MM.1S (cell line): ENCODE results near the gene KCNQ1.

ENCODE experiments used
- DNase-seq: peaks from one replicate; pipeline ENCODE4 v3.0.0-alpha.2; 2015
- H2AFZ ChIP-seq: fragments of 300-600 bp; sonication (generic); 2 replicates; pipeline ENCODE4 v1.6.0; 2016; ENCODE audit warnings: antibody characterized with exemption, low read length
- H3F3A ChIP-seq: fragments of 300-600 bp; sonication (generic); 2 replicates; pipeline ENCODE4 v1.6.1; 2016; ENCODE audit warnings: mild to moderate bottlenecking, antibody characterized with exemption, low read length, moderate library complexity, mixed read lengths; ENCODE audit not compliant: insufficient read depth
- H3K27ac ChIP-seq: fragments of 300-600 bp; sonication (generic); 2 replicates; pipeline ENCODE4 v1.5.1; 2016; ENCODE audit warnings: mild to moderate bottlenecking, low read length
- H3K27me3 ChIP-seq: fragments of 300-600 bp; sonication (generic); replicated peaks from 2 replicates; pipeline ENCODE4 v1.6.0; 2016; ENCODE audit warnings: low read length; ENCODE audit not compliant: insufficient read depth
- H3K36me3 ChIP-seq: fragments of 300-600 bp; sonication (generic); replicated peaks from 2 replicates; pipeline ENCODE4 v1.6.1; 2016; ENCODE audit warnings: mild to moderate bottlenecking, low read length, mixed read lengths; ENCODE audit not compliant: insufficient read depth
- H3K4me1 ChIP-seq: fragments of 300-600 bp; sonication (generic); 2 replicates; pipeline ENCODE4 v1.6.1; 2016; ENCODE audit warnings: low read length, mixed read lengths
- H3K4me2 ChIP-seq: fragments of 300-600 bp; sonication (generic); 2 replicates; pipeline ENCODE4 v1.6.0; 2016; ENCODE audit warnings: low read depth, low read length
- H3K4me3 ChIP-seq: fragments of 300-600 bp; sonication (generic); 2 replicates; pipeline ENCODE4 v1.5.1; 2016; ENCODE audit warnings: low read length, mixed read lengths
- H3K79me2 ChIP-seq: fragments of 300-600 bp; sonication (generic); 2 replicates; pipeline ENCODE4 v1.6.1; 2016; ENCODE audit warnings: mixed run types, low read length, mixed read lengths
- H3K9ac ChIP-seq: fragments of 300-600 bp; sonication (generic); 2 replicates; pipeline ENCODE4 v1.6.1; 2016; ENCODE audit warnings: low read length, mixed read lengths
- H3K9me2 ChIP-seq: fragments of 300-600 bp; sonication (generic); replicated peaks from 2 replicates; pipeline ENCODE4 v1.6.1; 2016; ENCODE audit warnings: mild to moderate bottlenecking, low read length, mixed read lengths; ENCODE audit not compliant: insufficient read depth
- H3K9me3 ChIP-seq: fragments of 300-600 bp; sonication (generic); replicated peaks from 2 replicates; pipeline ENCODE4 v1.6.1; 2016; ENCODE audit warnings: mild to moderate bottlenecking, low read length, mixed read lengths; ENCODE audit not compliant: insufficient read depth
- H4K20me1 ChIP-seq: fragments of 300-600 bp; sonication (generic); 2 replicates; pipeline ENCODE4 v1.6.1; 2016; ENCODE audit warnings: mild to moderate bottlenecking, low read length, moderate library complexity, mixed read lengths; ENCODE audit not compliant: insufficient read depth
- EZH2 ChIP-seq: fragments of 300-600 bp; sonication (generic); optimal IDR thresholded peaks from 2 replicates; pipeline ENCODE3; 2017; ENCODE audit warnings: low read depth, mild to moderate bottlenecking, antibody characterized with exemption, low read length, mixed read lengths
- EZH2phosphoT487 ChIP-seq: fragments of 300-600 bp; sonication (generic); IDR thresholded peaks from 2 replicates; pipeline ENCODE4 v1.6.1; 2018; ENCODE audit warnings: antibody characterized with exemption, low read length
- TF ChIP-seq, protein P1 (sequence below): fragments of 300-600 bp; sonication (generic); IDR thresholded peaks from 2 replicates; pipeline ENCODE4 v1.5.1; 2016; ENCODE audit warnings: antibody characterized with exemption, low read length, mixed read lengths

Gene KCNQ1

DNA sequence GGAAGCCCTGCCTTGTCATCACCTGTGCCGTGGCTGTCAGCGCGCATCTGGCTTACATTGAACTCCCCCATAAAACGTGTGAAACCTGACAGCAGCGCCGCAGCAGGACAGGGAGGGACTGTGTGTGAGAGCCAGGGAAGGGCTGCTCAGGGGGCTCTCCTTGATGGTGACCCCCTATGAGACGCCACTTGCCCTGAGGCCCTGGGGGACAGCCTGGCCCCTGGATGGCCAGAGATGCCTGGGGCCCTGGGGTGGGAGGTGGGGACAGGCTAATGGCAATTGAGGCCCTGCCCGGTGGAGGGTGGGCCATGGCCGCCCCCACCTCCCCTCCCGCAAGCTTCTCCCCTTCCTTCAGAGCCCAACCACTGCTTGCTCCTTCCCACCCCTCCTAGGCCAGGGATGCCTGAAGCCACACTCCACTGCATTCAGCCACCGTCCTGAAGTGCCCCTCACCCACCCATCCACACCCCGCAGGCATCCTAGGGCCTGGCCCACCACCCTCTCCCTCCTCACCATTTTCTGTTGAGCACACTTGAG is 290.3 kb downstream of the KCNQ1 start:
- Histone ChIP-seq H3K79me2 (no peaks in the 10 kb centered on the region), H4K20me1 (no peaks in the 10 kb centered on the region), H3K4me2 (no peak overlapping the region), H3K27me3 (no peaks in the 10 kb centered on the region), H3K36me3 (no peaks in the 10 kb centered on the region), H3K4me3 (no peak overlapping the region), H3K9me2 (no peaks in the 10 kb centered on the region), H3K4me1 (no peaks in the 10 kb centered on the region), H3K27ac (no peak overlapping the region), H2AFZ (no peak overlapping the region), H3K9me3 (no peaks in the 10 kb centered on the region), H3K9ac (no peak overlapping the region), H3F3A (no peaks in the 10 kb centered on the region)
- DNase-seq = no peak
- TF ChIP-seq EZH2 (no peak), EZH2phosphoT487 (no peak)
- TF ChIP-seq, protein P1, sequence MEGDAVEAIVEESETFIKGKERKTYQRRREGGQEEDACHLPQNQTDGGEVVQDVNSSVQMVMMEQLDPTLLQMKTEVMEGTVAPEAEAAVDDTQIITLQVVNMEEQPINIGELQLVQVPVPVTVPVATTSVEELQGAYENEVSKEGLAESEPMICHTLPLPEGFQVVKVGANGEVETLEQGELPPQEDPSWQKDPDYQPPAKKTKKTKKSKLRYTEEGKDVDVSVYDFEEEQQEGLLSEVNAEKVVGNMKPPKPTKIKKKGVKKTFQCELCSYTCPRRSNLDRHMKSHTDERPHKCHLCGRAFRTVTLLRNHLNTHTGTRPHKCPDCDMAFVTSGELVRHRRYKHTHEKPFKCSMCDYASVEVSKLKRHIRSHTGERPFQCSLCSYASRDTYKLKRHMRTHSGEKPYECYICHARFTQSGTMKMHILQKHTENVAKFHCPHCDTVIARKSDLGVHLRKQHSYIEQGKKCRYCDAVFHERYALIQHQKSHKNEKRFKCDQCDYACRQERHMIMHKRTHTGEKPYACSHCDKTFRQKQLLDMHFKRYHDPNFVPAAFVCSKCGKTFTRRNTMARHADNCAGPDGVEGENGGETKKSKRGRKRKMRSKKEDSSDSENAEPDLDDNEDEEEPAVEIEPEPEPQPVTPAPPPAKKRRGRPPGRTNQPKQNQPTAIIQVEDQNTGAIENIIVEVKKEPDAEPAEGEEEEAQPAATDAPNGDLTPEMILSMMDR = no peak

DNA sequence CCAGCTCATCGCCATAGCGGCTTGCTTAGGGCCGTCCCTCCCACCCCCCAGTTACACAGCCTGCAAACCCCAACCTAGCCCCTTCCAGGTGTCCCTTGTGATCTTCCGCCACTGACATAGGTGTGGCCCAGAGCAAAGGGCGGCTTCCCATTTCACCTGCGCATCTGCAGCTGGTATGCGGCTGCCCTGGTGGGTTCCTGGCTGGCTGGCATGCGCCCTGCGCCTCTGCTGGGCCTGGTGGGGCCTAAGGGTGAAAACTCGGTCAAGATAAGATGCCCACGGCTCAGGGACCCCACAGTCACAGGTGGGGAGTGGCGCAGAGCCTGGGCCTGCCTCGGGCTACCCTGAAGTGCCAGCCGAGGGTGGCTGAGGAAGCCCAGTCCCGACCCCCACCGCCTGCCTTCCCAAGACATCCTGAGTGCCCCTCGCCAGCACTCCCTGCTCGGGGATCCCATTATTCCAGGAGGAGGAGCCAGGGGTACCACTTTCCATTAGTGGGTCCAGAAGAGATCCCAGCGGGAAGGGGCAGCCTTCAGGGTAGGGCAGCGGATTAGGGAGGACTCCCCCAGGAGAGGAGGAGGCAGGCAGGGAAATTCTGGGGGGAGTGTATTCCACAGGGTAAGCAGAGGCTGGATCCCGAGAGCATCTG is 291.9 kb downstream of the KCNQ1 start:
- no peaks in the 10 kb centered on the region for H3K9me3 ChIP-seq
- no peaks in the 10 kb centered on the region for H3F3A ChIP-seq
- no peak for DNase-seq
- H2AFZ ChIP-seq = no peak overlapping the region
- H3K27me3 ChIP-seq = no peaks in the 10 kb centered on the region
- no peaks in the 10 kb centered on the region for H3K9me2 ChIP-seq
- no peaks in the 10 kb centered on the region for H3K79me2 ChIP-seq
- no peak overlapping the region for H3K27ac ChIP-seq
- H3K4me3 ChIP-seq = no peak overlapping the region
- H3K4me2 ChIP-seq = no peak overlapping the region
- H3K9ac ChIP-seq = no peak overlapping the region
- H4K20me1 ChIP-seq = no peaks in the 10 kb centered on the region
- no peaks in the 10 kb centered on the region for H3K36me3 ChIP-seq
- TF ChIP-seq EZH2 = no peak
- no peak for TF ChIP-seq EZH2phosphoT487
- TF ChIP-seq, protein P1 = no peak
- H3K4me1 ChIP-seq = no peaks in the 10 kb centered on the region

DNA sequence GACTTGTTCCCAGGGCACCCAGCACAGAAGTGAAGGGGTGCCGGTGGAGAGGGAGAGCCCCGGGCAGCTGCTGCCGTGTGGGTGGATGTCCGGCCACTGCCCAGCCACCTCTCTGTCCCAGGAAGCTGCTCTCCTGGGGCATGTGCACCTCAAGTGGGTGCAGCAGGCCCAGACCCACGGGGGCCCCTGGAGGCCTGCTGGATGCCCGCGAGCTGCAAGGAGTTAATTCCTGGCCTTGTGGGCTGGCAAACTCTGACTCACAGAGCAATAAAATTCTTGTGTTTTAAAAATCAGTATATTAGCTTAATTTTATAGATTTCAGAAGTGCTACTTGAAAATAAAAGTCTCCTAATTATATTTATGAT is 292.4 kb downstream of the KCNQ1 start:
- Histone ChIP-seq H3K4me2 (no peak overlapping the region), H3K79me2 (no peaks in the 10 kb centered on the region)
- no peak for DNase-seq

More for the DNA sequence above, 292.4 kb downstream of the KCNQ1 start:
- Histone ChIP-seq H3K9me2 (no peaks in the 10 kb centered on the region), H3K27me3 (no peaks in the 10 kb centered on the region), H2AFZ (no peak overlapping the region), H3K9me3 (no peaks in the 10 kb centered on the region), H3K36me3 (no peaks in the 10 kb centered on the region), H3K4me3 (no peak overlapping the region), H3K27ac (no peak overlapping the region), H4K20me1 (no peaks in the 10 kb centered on the region), H3K4me1 (no peaks in the 10 kb centered on the region), H3F3A (no peaks in the 10 kb centered on the region), H3K9ac (no peak overlapping the region)
- TF ChIP-seq, protein P1 = no peak
- TF ChIP-seq EZH2phosphoT487 = no peak
- no peak for TF ChIP-seq EZH2
